ENCODE measurements around the gene SYVN1.
"Not testable (repeated sequence)": the region's sequence is repeated elsewhere in the genome, so short reads cannot be mapped to it uniquely, and the experiment has no call there.

SYVN1 gene

DNA sequence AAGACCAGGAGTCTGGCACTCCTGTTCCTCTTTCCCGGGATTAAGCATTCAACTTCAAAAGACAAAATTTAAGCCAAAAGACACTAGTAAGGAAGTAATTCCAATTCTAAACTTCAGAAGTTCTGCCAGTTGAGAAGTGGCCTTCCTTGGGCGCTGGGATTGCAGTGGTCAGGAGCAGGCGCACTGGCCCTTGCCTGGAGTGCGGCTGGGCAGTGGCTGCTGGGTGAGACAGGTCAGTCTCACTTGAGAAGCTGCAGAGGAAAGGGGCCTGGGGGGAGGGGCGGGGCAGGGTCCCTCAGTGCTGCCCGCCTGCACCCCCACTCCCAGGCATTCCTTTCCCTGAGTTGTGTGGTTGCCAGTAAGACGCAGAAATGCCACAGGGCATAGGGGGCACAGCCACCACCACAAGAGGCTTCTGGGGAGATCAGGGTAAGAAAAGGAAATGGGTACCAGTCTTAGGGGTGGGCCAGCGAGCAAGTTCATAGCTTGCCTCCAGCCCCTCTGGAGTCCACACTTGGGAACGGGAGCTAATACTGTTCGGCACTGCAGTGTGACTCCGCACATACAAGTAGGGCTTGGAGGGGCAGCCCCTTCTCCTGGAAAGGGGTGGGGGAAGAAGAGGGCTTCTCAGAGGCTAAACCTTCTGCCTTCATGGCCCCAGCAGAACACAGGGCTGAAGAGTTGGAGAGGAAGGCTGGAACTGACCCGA lies 6.7 kb downstream of the SYVN1 start:
- DNase-seq (ENCODE audit: low read depth in 2 of 2): no peak

DNA sequence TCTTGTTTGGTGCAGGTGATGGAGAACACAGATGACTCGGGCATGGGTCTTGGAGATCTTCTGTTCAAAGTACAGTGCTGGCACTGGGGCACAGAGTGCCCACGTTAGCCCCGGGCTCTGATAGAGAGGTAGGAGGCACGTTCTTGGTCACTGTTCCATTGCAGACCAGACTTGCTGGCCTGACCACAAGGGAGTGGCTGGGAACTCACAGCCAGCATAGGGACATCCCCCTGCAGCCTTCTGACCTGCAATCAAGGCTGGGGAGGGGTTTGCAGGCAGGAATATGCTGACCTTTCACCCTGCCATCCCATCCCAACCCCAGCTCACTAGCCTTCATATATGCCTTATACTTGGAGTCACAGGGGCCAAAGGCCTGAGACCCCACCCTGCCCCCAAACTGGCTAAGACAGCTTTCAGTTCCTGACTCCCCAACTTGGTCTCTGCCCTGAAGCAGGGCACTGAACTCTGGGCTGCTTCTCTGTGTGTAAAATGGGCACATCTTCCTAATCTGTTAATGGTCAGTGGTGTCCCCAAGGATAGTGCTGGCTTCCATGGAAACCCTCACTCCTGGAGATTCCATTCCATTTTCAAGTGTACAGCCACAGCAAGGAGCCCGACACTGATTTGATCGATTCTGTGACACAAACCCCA lies 7.6 kb downstream of the SYVN1 start:
- no peak for DNase-seq (ENCODE audit: low read depth in 2 of 2)

DNA sequence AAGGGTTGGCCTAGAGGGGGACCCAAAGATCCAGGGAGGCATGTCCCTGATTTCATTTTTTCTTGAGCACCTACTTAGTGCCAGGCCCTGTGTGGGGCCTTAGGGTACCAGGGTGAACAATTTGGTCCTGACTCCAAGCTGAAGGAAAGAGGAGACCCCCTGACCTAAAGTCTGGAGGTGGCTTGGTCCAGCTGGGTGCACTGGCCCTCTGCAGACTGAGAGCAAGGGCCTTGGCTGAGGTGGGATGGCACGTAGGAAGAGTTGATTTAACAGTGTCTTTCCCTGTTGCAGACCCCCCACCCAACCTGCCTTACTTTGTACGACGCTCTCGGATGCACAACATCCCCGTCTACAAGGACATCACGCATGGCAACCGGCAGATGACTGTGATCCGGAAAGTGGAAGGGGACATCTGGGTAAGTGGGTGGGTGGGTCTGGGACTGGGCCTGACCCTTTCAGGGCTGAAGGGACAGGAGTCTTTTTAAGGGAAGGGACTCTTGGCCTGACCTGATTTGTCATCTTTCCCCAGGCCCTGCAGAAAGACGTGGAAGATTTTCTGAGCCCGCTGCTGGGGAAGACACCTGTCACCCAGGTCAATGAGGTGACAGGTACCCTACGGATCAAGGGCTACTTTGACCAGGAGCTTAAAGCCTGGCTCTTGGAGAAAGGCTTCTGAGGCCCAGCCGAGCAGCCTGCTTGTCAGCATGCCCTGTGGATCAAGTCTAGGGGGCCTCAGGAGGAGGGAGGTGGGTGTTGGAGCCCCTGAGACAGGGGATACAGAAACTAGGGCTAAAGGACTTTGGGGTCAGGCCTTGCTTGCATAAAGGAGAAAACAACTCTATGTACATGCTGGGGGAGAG lies 8.9 kb downstream of the SYVN1 start:
- DNase-seq (ENCODE audit: low read depth in 2 of 2): no peak

DNA sequence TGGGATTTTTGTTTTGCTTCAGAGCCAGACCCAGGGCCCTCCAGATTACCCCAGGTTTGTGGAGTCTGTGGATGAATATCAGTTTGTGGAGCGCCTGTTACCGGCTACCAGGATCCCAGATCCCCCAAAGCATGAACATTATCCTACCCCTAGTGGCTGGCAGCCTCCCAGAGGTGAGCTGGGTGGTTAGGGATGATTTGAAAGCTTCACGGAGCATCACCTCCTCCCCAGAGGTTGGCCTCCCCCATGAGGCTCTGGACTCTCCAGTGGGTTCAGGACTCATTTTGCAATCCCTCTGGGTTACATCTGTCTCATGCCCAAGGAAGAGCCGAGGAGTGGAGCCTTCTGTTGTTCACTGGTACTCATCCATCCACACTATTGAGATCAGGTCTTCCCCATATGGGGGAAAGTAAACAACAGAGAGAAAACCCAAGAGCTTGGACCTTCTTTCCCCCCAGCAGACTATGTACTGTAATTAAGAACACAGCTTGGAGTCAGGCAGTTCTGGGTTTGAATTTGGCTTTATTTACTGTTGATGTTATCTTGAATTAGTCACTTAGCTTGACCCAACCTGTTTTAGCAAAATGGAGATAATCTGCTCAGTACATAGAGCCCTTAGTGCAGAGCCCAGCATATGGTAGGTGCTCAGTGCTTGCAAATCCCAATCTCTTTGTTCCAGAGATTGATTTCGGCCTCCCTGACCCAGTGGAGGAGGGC lies 9.7 kb downstream of the SYVN1 start:
- DNase-seq (ENCODE audit: low read depth in 2 of 2): no peak

DNA sequence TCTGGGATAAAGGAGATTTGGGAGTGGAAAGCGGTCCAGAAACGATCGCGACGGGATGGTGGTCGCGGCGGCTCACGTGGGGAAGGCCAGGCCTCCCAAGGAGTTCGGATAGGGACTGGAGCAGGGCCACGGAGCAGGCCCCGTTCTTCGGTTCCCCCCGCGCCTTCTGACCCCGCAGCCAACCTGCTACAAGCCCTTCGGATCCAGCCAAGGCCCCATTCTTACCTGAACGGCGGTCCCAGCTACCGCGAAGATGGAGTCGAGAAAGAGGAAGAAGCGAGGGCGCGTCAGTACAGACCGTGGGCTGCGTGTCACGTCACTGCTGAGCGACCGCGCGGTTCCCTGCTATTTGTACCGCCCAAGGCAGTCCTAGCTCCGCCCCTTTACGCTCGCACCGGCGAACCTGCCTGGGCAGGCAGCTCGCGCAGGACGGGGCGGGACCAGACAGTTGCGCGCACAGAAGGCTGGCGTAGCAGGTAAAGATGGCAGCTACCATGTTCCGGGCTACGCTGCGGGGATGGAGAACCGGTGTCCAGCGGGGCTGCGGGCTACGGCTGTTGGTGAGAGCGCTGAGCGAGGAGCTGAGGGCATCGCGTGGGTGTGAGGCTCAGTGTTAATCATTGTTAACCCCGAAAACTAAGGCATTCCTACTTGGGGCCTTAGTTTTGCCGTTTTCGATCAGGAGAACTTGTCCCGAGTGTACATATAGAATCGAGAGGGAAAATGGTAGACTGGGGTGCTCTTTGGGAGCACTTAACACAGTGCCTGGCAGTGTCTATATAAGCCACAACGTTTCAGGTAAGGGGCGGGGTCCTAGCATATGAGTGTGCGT lies 12.2 kb downstream of the SYVN1 start, which contains the start of the genes FAU and MRPL49:
FAU (minus strand) TSS at position 270 of the 832 bp plus-strand sequence. CDS start 321 bp downstream, outside the sequence.
MRPL49 (plus strand) TSS at position 457 of the 832 bp plus-strand sequence; CDS start at position 483, 26 bp downstream.
- DNase-seq (ENCODE audit: low read depth in 2 of 2): peak; percentile 97 to 98

DNA sequence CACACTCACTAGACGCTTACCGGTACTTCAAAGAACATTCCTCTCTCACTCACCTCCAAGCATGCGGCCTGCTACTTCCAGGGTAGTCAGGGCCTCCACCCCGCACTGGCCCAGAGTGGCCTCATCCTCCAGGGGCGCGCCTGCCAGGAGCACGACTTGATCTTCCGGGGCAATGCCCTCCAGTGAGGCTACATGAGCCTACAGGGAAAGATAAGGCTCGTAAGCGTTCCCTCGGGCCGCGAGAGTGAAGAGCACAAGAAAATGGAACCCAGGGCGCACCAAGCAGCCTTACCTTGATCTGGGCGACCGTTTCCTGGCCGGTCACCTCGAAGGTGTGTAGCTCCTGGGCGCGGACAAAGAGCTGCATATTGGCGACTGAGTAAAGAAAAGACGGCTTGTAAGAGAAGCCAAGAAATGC lies 12.9 kb downstream of the SYVN1 start:
- DNase-seq (ENCODE audit: low read depth in 2 of 2): no peak

DNA sequence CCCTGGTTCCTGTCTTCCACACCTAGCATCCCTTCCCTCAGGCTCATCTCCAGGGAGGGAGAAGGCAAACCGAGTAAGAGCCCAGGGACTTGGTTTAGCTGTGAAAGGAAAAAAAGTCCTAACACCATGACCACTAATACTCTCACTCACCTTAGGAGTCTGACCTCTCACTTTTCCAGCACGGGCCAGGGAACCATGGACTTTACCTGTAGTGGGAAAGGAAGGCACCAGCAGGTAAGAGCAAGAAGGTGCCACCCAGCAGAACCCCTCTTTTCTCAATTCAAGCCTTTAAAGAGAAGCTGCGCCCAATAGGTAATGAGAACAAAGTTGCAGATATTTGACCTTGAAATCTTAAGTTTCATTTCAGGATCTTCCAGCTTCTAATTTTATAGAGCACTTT lies 13.5 kb downstream of the SYVN1 start:
- no peak for DNase-seq (ENCODE audit: low read depth in 2 of 2)

DNA sequence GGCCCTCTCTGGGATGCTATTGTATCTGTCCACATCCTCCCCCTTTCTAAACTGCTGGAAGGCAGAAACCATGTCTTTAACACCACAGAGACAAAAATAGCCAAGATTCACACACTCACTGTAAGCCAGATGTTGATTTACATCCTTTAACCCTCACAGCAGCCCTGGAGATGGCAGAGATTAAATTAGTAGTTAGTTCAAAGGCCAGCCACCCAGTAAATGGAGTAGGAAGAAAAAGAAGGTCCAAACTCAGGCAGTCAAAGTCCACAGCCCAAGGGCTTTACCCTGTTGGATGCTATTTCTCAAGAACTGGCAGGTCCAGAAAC lies 14.7 kb downstream of the SYVN1 start:
- DNase-seq (ENCODE audit: low read depth in 2 of 2): no peak

DNA sequence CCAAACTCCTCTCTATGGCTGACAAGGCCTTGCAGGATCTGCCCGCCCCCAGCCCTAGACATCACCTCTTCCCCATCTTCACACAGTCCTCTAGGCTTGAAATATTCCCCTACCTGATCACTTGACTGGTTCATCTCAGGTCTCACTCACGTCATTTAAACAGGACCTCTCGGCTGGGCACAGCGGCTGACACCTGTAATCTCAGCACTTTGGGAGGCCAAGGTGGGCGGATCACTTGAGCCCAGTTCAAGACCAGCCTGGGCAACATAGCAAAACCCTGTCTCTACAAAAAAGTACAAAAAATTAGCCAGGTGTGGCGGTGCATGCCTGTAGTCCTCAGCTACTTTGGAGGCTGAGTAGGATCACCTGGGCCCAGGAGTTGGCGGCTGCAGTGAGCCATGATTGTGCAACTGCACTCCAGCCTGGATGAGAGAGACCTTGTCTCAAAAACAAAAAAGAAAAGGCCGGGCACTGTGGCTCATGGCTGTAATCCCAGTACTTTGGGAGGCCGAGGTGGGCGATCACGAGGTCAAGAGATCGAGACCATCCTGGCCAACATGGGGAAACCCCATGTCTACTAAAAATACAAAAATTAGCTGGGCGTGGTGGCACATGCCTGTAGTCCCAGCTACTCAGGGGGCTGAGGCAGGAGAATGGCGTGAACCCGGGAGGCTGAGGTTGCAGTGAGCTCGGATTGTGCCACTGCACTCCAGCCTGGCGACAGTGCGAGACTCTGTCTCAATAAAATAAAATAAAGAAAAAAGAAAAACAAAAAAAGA lies 15.2 kb downstream of the SYVN1 start:
- not testable (repeated sequence) for DNase-seq (ENCODE audit: low read depth in 2 of 2)

DNA sequence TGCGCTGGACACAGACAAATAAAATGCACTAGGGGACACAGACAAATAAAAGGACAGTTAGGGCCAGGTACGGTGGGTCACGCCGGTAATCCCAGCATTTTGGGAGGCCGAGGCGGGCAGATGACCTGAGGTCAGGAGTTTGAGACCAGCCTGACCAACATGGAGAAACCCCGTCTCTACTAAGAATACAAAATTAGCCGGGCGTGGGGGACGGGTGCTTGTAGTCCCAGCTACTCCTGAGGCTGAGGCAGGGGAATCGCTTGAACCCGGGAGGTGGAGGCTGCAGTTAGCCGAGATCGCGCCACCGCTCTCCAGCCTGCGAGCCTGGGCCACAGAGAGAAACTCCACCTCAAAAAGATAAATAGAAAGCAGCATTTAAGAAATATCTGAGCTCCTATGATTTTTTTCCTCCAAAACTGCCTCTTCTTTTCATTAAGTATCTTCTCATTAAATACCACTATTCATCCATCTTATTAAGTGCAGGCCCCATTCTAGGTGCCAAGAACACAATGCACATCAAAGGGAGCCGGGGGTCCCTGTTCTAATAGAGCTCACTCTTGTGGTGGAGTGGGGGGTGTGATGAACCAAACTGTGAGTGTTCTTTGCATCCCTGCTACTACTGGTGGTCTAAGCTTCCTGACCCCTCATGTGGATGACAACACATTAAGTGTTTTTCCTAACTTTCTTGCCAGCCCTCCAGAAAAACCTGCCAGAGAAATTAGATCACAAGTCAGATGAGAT lies 16.1 kb downstream of the SYVN1 start:
- no peak for DNase-seq (ENCODE audit: low read depth in 2 of 2)

DNA sequence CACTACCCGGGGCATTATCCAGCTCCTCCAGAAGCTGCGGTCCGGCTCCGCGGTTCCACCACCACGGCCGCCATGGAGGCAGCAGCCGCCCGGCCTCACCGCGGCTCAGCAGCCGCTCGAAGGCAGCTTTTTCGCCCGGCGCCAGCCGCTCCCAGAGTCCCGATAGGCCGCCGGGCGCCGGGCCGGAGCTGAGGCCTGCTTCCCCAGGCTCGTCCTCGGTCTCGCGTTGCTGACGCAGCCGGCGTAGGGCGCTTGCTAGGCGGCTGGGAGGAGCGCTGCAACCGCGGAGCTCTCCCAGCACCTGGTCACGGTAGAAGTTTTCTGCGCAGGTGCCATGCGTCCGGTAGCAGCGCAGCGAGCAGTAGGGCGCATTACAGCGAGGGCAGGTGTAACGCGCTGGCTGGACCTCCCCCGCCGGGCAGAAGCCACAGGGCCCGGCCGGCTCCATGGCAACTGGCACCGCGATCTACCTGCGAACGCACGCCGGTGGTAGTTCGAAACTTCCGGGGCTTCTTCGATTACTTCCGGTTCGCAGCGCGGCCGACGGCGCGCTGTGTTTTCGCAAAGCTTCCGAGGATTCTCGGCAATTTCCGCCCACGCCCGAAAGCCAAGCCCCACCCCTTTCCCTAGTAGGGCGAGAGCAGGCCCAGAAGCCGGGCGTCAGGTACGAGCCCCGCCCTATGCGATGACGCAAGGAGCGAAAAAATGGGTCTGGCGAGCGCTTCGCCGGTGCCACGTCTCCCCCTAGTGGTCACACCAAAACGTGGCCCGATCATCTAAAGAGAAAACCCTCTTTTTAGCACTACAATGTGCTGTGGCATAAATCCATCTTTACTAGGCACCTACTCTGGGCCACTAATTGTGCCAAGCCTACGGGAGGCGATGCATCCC lies 16.9 kb downstream of the SYVN1 start, which contains the start of gene ZNHIT2:
ZNHIT2 (minus strand) TSS at position 496 of the 891 bp plus-strand sequence; CDS start at position 448, 48 bp downstream.
- peak; percentile 100 for DNase-seq (ENCODE audit: low read depth in 2 of 2)

DNA sequence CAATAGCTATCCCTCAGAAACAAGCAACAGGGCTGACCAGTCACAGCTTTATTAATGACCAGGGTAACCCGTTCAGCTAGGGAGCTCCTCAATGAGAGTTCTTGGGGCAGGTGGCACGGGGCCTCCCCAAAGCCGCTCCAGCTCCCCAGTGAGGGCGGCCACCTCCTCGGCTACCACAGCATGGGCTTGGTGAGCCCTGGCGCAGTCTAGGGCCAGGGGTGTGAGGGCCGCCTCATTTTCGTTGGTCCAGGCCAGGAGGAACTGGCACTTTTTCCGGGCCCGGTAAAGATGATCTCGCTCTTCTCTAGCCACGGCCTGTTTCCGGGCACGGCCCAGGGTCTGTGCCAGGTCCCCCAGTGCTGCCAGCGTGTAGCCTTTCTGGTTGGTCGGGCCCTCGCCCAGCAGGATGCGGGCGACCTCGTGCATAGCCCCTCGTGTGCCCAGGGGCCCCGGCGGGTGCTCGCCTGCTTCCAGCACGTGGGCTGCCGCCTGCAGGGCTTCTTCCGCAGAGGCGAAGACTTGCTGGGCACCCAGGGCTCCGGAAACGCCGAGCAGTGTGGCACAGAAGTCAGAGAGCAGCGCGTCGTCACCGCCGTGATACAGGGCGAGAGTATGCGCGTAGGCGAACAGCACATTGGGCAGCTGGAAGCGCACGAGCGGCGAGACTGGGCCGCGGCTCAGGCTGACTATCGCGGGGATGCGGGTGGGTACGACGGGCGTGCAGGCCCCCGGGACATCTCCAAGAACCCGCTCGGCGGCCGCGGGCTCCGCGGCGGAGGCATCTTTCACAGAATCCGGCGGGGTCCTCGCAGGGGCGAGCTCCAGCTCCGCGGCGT lies 17.7 kb downstream of the SYVN1 start:
- no peak for DNase-seq (ENCODE audit: low read depth in 2 of 2)

DNA sequence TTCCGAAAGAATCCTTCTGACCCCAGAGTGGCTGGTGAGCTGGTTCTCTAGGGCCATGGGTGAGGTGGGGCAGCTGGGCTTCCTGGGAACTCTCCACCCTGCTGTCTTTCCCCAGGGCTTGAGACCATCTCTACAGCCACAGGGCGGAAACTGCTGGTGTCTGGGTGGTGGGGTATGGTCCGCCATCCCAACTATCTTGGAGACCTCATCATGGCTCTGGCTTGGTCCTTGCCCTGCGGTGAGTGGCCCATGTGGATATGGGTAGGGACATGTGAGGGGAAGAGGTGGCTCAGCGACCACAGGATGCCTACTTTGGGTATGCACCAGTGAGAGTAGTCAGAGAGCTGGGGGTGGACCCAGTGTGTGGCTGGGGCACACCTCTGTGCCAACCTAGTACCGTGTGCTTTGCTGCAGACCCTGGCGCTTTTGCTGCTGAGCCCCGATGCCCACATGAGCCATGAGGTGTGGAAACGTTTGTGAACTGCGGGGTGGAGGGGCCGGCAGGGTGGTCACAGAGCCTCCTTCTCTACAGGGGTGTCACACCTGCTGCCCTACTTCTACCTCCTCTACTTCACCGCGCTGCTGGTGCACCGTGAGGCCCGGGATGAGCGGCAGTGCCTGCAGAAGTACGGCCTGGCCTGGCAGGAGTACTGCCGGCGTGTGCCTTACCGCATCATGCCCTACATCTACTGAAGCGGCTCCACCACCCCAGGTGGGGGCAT lies 18.8 kb downstream of the SYVN1 start:
- DNase-seq (ENCODE audit: low read depth in 2 of 2): no peak

DNA sequence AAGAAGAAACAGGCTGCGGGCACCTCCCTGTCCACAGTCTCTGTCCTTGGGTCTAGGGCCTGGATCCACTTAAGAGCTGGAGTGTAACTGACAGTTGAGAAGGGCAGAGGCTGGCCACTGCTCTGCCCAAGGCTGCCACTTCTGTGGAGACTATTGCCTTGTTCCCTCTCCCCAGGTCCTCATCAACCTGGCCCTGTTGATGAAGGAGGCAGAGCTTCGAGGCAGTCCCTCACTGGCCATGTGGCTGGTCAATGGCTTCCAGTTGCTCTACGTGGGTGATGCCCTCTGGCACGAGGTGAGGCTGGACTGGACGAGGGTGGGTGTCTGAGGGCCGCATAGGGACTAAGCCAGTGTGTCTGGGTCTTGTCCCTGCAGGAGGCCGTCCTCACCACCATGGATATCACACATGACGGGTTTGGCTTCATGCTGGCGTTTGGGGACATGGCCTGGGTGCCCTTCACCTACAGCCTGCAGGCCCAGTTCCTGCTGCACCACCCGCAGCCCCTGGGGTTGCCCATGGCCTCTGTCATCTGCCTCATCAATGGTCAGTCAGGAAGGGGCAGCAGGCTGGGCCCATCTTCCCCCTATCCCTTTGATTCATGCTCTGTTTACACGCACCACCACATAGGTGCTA lies 19.7 kb downstream of the SYVN1 start:
- DNase-seq (ENCODE audit: low read depth in 2 of 2): no peak

DNA sequence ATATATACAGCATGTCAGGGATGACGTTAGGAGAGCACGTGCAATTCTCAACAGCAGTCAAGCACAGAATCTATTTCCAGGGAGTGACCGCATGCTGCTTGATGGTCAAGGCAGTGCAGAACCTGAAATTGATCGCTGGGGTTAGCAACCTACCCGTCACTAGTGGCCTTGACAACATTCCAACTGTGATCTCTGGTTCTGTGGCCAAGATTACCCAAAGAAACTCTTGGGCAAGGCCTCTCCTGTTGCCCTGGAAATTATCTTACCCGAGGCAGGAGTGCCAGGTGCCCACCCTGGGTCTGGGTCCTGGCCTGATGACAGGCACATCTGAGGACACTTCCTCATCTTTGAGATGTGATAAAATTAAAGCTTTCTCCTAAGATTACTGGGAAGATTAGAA lies 20.5 kb downstream of the SYVN1 start:
- DNase-seq (ENCODE audit: low read depth in 2 of 2): no peak

DNA sequence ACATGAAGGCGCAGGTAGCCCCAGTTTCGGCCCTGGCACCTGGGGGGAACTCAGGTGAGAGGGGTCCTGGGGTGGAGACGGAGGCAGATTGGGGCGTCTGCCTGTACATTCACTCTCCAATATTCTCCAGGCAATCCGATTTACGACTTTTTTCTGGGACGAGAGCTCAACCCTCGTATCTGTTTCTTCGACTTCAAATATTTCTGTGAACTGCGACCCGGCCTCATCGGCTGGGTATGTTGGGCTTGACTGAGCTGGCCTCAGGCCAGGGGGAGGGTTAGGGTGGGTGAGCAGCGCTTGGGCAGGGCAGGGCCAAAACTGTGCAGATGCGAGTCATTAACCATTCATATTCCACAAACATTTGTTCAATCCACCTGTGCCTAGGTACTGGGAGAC lies 21.0 kb downstream of the SYVN1 start:
- no peak for DNase-seq (ENCODE audit: low read depth in 2 of 2)

Measured in stimulated activated CD8-positive, alpha-beta memory T cell treated with anti-CD3 and anti-CD28 coated beads, Interleukin-7, amount 100 ng/mL, for 1 hour (primary cell).